Astrocyte of the hippocampus (primary cell): ENCODE results near the gene ITPR1.
A peak's percentile ranks its signal among the peaks of the same experiment; 100 is the strongest.

ENCODE experiments used
- DNase-seq: peaks from one replicate; pipeline ENCODE4 v3.0.0; 2011; ENCODE audit warnings: low read depth, low spot score

Gene ITPR1

GRCh38 chr3:4807381-4808280 is 314.5 kb downstream of the ITPR1 start:
- DNase-seq = no peak

GRCh38 chr3:4808637-4809036 is 315.5 kb downstream of the ITPR1 start:
- DNase-seq = no peak

- DNase-seq = peak; percentile 23
These were observed 316.8 kb downstream of the ITPR1 start for GRCh38 chr3:4809922-4810321.

- no peak for DNase-seq
These were observed 319.4 kb downstream of the ITPR1 start for GRCh38 chr3:4812591-4812990.

GRCh38 chr3:4813909-4814304 is 320.8 kb downstream of the ITPR1 start:
- peak; percentile 35 for DNase-seq

GRCh38 chr3:4814305-4814903 is 321.3 kb downstream of the ITPR1 start:
- peak; percentile 23 for DNase-seq

GRCh38 chr3:4814904-4815574 is 321.9 kb downstream of the ITPR1 start:
- DNase-seq = no peak

- DNase-seq = no peak
These were observed 323.2 kb downstream of the ITPR1 start for GRCh38 chr3:4816306-4816705.

- no peak for DNase-seq
These were observed 323.6 kb downstream of the ITPR1 start for GRCh38 chr3:4816718-4817117.

- DNase-seq = no peak
These were observed 324.0 kb downstream of the ITPR1 start for GRCh38 chr3:4817128-4817527.

GRCh38 chr3:4818164-4818563 is 325.0 kb downstream of the ITPR1 start:
- no peak for DNase-seq

GRCh38 chr3:4818986-4819693 is 326.0 kb downstream of the ITPR1 start:
- DNase-seq = no peak

GRCh38 chr3:4819746-4820145 is 326.6 kb downstream of the ITPR1 start:
- DNase-seq = no peak

GRCh38 chr3:4820296-4821121 is 327.4 kb downstream of the ITPR1 start:
- no peak for DNase-seq

- DNase-seq = no peak
These were observed 328.2 kb downstream of the ITPR1 start for GRCh38 chr3:4821338-4821737.

GRCh38 chr3:4821975-4822374 is 328.8 kb downstream of the ITPR1 start:
- no peak for DNase-seq

GRCh38 chr3:4822568-4822967 is 329.4 kb downstream of the ITPR1 start:
- DNase-seq = no peak

GRCh38 chr3:4823385-4823784 is 330.2 kb downstream of the ITPR1 start:
- DNase-seq = no peak

- DNase-seq = no peak
These were observed 331.1 kb downstream of the ITPR1 start for GRCh38 chr3:4823986-4824925.

GRCh38 chr3:4824926-4825325 is 331.8 kb downstream of the ITPR1 start:
- peak; percentile 68 for DNase-seq
